Naive thymus-derived CD8-positive, alpha-beta T cell (primary cell): ENCODE data around the gene GRK6. TPM values are rescaled to one million over a fixed set of nuclear protein-coding genes. Genes with fewer than 3 reads are reported as not detected.
A peak's percentile ranks its signal among the peaks of the same experiment; 100 is the strongest.

Experiments
- ATAC-seq, 2 donors: fragments of 150-1000 bp; cut with Tn5 transposase in 1 of 2; sonication (Bioruptor Pico), chemical (Tn5 transposase) in 1 of 2; 1 replicate in 1 of 2; 2 replicates in 1 of 2; pipeline ENCODE4 v1.10.0; 2021; ENCODE audit warnings: mild to moderate bottlenecking in 2 of 2, moderate library complexity in 2 of 2
- POLR2A ChIA-PET: fragments of 350-600 bp; sonication (Branson Sonifier 250); formaldehyde crosslinking; loops from one replicate; lab custom pipeline; 2021; ENCODE audit warnings: antibody characterized with exemption; lab: Charles Lee
- DNase-seq, 10 donors: peaks; one replicate each; pipeline versions ENCODE4 v3.0.0 to v3.0.0-alpha.2; 2020 to 2022
- H3K27ac Mint-ChIP-seq, 10 donors: one replicate each; pipeline ENCODE4 v1.8.0; 2020 to 2022; ENCODE audit warnings: mild to moderate bottlenecking in 10 of 10, mixed read lengths in 10 of 10, moderate library complexity in 4 of 10, inconsistent platforms in 1 of 10
- H3K27me3 Mint-ChIP-seq, 5 donors: one replicate each; pipeline ENCODE4 v1.8.0; 2021 to 2022; ENCODE audit warnings: mixed read lengths in 5 of 5
- H3K36me3 Mint-ChIP-seq, 3 donors: one replicate each; pipeline ENCODE4 v1.8.0; 2020 to 2022; ENCODE audit warnings: mixed read lengths in 3 of 3, mild to moderate bottlenecking in 2 of 3, inconsistent platforms in 1 of 3
- H3K4me1 Mint-ChIP-seq, 4 donors: one replicate each; pipeline ENCODE4 v1.8.0; 2021 to 2022; ENCODE audit warnings: mixed read lengths in 4 of 4
- H3K4me3 Mint-ChIP-seq, 10 donors: one replicate each; pipeline ENCODE4 v1.8.0; 2020 to 2022; ENCODE audit warnings: mild to moderate bottlenecking in 10 of 10, mixed read lengths in 10 of 10, moderate library complexity in 6 of 10, inconsistent platforms in 1 of 10
- H3K9me3 Mint-ChIP-seq, 9 donors: one replicate each; pipeline ENCODE4 v1.8.0; 2020 to 2022; ENCODE audit warnings: mixed read lengths in 9 of 9, mild to moderate bottlenecking in 3 of 9, inconsistent platforms in 1 of 9, moderate library complexity in 1 of 9
- polyA plus RNA-seq, 3 donors: library from polyadenylated mRNA; unstranded; fragments of 300-500 nt; fragmentation: Illumina TruSeq; gene quantifications; one replicate each; pipeline ENCODE4 v1.2.3, GENCODE V29; 2021
- total RNA-seq, 8 experiments: library from RNA in 2 of 8; stranded (reverse) in 2 of 8; gene quantifications; one replicate each; pipeline ENCODE4 v1.2.3 and lab custom pipeline; 2021 to 2026

Gene GRK6
- total and polyA plus RNA-seq, 5 experiments from 2014 or later, result 83.1 to 204 (median 176) TPM

DNA sequence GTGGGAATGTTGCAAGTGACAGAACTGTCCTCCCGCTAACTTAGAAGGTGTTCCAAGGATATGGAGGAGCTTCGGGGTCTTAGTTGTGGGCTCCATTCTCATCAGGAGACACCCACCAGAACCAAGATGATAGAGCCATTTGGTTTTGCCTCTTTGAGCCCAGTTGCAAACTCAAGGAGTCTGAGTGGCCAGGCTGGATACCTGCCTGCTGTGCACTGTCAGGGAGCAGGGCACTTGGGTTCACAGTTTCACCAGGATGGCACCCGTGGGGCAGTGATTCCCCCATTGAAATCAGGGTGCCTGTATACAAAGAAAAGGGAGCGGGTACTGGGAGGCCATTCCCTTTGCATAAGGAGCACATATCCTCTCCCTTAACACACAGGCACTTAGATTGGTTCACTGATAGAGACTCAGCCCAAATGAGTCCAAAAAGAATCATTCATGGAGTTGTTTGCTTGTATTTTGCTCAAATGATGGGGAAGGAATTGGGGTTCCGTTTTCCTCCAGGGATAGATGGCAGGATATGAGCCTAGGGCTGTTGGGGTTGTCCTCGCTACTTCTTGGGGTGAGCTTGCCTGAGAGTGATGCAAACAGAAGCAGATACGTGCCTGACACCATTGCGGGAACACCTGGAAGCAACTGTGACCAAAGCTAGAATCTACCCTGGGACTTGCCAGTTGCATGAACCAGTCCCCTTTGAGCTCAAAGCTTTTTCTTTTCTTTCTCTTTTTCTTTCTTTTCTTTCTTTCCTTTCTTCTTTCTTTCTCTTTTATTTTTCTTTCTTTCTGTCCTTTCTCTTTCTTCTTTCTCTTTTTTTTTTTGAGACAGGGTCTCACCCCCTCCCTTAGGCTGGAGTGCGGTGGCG lies 18.8 kb downstream of the GRK6 start:
- peak in 1 of 2 donors; percentile 21 for ATAC-seq
- Mint-ChIP-seq H3K27ac (peak overlapping the region; percentile 91 to 98 (median 96)), H3K9me3 (no peaks in the 10 kb centered on the region), H3K27me3 (no peaks in the 10 kb centered on the region), H3K4me1 (peaks cover 31 to 58% (median 51%) of the 10 kb centered on the region in 4 donors), H3K36me3 (peaks cover 0 to 19% (median 1%) of the 10 kb centered on the region in 3 donors), H3K4me3 (peak overlapping the region; percentile 76 to 89 (median 82))
- peak in 4 of 10 donors; percentile 46 to 60 (median 48) for DNase-seq
- POLR2A ChIA-PET, result interaction anchor here (1.2 to 25.4 kb wide), 10 partner anchors 8 to 75 kb away, joined by 3 to 1530 read pairs (median 6); partner anchors contain the start of genes F12 and GRK6

DNA sequence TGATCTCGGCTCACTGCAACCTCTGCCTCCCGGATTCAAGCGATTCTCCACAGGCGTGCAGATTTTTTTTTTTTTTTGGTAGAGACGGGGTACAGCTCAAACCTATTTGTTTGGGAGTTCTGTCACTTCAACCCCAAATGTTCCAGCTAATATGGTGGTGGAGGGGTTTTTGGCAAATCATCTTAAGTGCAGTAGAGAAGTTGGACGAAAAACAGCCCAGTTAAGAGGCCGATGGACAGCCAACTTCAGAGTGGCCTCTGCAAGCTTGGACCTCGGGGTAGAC lies 19.4 kb downstream of the GRK6 start:
- Mint-ChIP-seq H3K27ac (peak overlapping the region; percentile 91 to 98 (median 96)), H3K4me1 (peaks cover 30 to 61% (median 48%) of the 10 kb centered on the region in 4 donors), H3K9me3 (no peaks in the 10 kb centered on the region), H3K27me3 (no peaks in the 10 kb centered on the region), H3K36me3 (peaks cover 0 to 17% (median 0%) of the 10 kb centered on the region in 3 donors), H3K4me3 (peak overlapping the region; percentile 76 to 89 (median 82))
- ATAC-seq (no peak), DNase-seq (peak in 1 of 10 donors; percentile 20)
- POLR2A ChIA-PET, result interaction anchor here (0.6 to 25.4 kb wide), 10 partner anchors 9 to 758 kb away, joined by 3 to 1530 read pairs (median 4); partner anchors contain the start of genes F12, GRK6 and HNRNPAB

DNA sequence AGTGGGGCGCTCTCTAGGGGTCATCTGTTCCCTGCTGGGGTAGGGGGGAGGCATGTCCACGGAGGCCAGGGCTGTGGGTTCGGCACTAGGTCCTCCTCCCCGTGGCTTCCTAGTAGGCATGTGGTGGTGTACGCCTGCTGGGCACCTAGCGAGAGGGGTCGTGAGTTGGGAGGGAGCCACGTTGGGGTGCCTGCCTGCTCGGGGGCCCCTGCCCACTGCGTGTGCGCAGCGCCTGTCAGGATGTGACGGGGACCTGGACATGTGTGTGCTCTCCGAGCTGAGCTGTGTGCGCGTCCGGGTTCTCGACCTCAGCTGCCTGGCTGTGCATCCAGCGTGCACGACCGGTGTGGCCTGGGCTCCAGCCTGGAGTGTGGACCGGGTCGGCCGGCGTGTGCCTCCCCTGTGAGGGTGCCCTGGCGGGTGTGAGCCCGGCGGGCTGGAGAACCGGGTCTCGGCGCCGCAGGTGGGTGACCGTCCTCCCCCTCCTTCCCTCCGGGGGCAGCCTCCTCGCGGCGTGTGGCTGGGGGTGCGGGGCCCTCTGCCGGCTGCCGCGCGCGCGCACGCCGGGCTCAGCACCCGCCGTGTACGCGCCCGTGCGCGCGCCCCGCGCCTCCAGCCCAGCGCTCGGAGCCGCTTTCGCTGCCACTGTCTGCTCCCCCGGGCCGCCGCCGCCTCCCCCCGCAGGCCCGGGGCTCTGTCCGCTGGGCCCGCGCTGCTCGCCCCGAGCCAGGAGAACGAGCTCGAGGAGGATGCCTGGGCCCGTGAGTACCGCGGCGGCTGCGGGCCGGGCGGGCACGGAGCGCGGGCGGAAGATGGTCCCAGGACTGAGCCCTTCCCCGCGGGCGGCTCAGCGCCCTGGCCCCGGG lies 20.0 kb downstream of the GRK6 start, which contains the start of gene PRR7:
Gene PRR7 (plus strand): TSS at position 615 of the 866 bp plus-strand sequence. CDS start 8,254 bp downstream, outside the sequence.
- no peaks in the 10 kb centered on the region for H3K27me3 Mint-ChIP-seq
- ATAC-seq, result peak; percentile 49 to 53
- H3K4me1 Mint-ChIP-seq, result peaks cover 28 to 60% (median 48%) of the 10 kb centered on the region in 4 donors
- peak within 1 kb of the TSS; percentile 76 to 89 (median 82) for H3K4me3 Mint-ChIP-seq
- peak; percentile 60 to 86 (median 78) for DNase-seq
- H3K36me3 Mint-ChIP-seq, result peaks cover 0 to 14% (median 0%) of the 10 kb centered on the region in 3 donors
- H3K9me3 Mint-ChIP-seq, result no peaks in the 10 kb centered on the region
- POLR2A ChIA-PET, result interaction anchor here (0.6 to 25.4 kb wide), 13 partner anchors 8 to 758 kb away, joined by 3 to 1530 read pairs (median 3); partner anchors contain the start of genes F12, GRK6 and HNRNPAB
- H3K27ac Mint-ChIP-seq, result peak within 1 kb of the TSS; percentile 91 to 98 (median 96)

DNA sequence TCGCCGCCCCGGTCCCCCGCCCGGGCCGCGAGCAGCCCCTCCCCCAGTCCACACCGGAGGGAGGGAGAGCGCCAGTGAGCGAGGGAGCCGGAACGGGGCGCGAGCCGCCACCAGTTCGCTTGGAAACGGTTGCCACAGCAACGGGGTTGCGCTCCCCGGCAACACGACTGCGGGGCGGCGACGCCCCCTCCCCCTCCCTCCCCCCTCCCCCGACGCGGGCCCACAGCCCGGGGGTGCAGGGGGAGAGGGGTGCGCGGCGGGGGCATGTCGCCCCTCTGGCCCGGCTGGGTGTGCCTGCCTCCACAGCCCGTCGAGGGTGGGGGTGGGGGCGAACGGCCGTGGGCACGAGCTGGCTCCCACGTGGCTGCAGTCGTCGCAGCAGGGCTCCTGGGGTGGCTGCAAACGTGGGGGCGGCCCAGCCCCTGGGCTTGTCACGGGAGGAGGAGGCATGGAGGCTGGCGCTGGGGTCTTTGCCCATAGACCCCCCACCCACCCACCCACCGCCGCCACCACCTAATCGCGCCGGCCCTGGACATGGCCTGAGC lies 20.7 kb downstream of the GRK6 start:
- Mint-ChIP-seq H3K27me3 (no peaks in the 10 kb centered on the region), H3K4me1 (peaks cover 28 to 62% (median 50%) of the 10 kb centered on the region in 4 donors), H3K4me3 (peak overlapping the region in 7 of 10 donors; percentile 41 to 82 (median 62)), H3K9me3 (no peaks in the 10 kb centered on the region), H3K27ac (peak overlapping the region in 2 of 10 donors; percentile 85 to 86), H3K36me3 (peaks cover 0 to 7% (median 0%) of the 10 kb centered on the region in 3 donors)
- POLR2A ChIA-PET, result interaction anchor here (0.6 to 25.4 kb wide), 12 partner anchors 7 to 119 kb away, joined by 3 to 1530 read pairs (median 4); partner anchors contain the start of genes DDX41, F12 and GRK6
- DNase-seq (peak; percentile 60 to 92 (median 80)), ATAC-seq (peak; percentile 43 to 55)

DNA sequence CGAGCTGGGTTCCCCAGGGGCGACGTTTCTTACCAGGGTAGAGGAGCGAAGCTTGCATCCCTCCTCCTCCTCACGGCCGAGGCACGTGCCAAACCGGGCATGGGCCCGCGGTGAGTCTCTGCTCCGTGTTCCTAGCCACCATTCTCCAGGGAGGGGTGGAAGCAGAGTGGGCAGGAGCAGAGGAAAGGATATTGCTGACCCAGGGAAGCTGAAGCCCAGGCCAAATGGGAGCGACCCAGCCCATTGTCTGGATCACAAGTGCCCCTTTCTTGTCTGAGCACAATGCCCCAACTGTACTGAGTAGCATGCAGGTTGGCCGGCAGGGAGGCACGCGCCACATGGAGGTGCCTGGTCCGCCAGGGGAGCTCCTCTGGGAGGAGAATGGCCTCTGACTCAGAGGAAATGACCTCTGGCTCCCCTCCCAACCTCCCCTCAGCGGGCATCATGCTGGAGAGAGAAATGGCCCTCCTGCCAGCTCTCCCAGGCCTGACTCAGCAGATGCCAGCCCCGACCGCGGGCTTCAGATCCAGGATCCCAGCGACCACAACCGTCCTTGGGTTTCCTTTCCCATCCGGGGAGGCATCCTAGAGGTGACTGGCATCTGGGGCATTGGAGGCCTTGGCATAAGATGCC lies 21.3 kb downstream of the GRK6 start:
- Mint-ChIP-seq H3K36me3 (peaks cover 0 to 1% (median 0%) of the 10 kb centered on the region in 3 donors), H3K4me1 (peaks cover 27 to 58% (median 51%) of the 10 kb centered on the region in 4 donors), H3K9me3 (no peaks in the 10 kb centered on the region), H3K27me3 (no peaks in the 10 kb centered on the region), H3K4me3 (peak overlapping the region; percentile 37 to 83 (median 70)), H3K27ac (peak overlapping the region; percentile 66 to 93 (median 83))
- POLR2A ChIA-PET, result interaction anchor here (0.6 to 25.4 kb wide), 11 partner anchors 7 to 120 kb away, joined by 3 to 1530 read pairs (median 4); partner anchors contain the start of genes DDX41, F12 and GRK6
- peak; percentile 2 to 9 for ATAC-seq
- DNase-seq, result peak in 1 of 10 donors; percentile 29

DNA sequence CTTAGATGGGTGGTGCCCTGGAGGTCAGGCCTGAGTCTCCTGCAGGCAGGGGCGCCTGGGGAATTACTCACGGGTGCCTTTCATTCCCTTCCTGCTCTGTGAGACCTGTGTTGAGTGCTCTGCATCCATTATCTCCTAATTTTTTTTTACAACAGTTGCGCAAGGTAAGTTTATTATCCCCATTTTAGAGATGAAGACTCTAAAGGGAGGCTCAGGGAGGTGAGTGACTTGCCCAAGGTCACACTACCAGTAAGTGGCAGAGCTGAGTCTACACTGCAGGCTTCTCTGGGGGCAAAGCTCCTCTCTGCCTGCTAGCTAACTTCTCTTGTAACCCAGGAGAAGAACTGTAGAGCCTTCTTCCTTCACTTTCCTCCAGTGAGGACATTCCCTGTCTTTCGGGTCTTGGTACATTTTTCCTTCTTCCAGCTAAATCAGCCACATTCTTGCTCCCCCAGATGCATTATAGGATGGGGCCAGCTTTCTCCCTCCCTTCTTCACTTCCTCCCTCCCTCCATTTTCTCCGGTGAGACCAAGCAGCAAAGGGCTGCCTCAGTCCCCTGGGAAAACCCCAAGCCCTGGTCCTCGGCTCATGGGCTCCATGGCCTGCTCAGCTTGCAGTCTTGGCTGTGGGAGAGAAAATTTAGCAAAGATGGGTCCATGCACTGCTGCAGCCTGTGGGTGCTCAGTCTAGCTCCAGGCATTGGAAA lies 21.9 kb downstream of the GRK6 start:
- Mint-ChIP-seq H3K9me3 (no peaks in the 10 kb centered on the region), H3K4me3 (peak overlapping the region; percentile 37 to 83 (median 77)), H3K27ac (peak overlapping the region; percentile 70 to 93 (median 83)), H3K4me1 (peaks cover 30 to 65% (median 55%) of the 10 kb centered on the region in 4 donors), H3K36me3 (no peaks in the 10 kb centered on the region), H3K27me3 (no peaks in the 10 kb centered on the region)
- ATAC-seq (no peak), DNase-seq (no peak)
- POLR2A ChIA-PET, result interaction anchor here (0.6 to 25.4 kb wide), 10 partner anchors 6 to 913 kb away, joined by 3 to 1530 read pairs (median 4); partner anchors contain the start of genes DDX41, F12 and GRK6

DNA sequence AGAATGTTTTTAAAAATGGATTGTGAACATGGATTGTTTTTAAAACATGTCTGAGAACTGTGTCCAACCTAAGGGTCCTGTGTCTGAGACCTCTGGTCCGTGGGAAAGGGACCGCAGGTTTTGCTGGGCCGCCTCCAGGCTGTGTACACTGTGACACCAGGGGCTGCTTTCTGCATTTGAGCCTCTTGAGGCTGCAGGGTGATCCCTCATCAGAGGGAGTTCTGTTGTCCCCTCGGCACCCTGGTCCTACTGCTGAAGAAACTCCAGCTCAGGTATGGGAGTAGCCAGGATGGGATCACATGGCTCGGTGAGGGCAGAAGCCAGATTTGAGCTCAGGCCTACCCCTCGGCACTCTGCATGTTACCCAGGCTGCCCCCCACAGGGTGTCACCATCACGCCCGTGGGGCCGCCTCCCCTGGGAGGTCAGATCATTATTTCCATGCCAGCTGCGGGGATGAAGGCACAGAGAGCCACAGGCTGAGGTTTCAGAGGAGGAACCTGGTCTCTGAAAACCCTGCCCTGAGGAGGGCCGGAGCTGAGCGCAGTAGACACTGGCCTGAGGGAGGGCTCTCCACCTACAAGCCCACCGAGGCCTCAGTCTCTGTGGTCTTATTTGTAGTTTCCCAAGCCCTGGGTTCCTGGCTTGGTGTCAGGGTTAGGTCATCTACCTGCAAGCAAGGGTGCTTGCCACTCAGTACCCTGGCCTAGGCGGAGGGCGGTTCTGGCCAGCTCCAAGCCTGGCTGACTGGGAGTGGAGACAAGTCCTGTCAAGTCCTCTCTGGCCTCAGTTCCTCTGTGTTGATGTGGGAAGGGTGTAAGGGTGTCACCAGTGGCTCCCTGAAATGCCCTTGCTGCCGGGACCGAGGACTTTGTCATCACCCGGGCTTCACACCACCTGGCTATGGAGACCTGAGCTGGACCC lies 22.9 kb downstream of the GRK6 start:
- Mint-ChIP-seq H3K36me3 (no peaks in the 10 kb centered on the region), H3K9me3 (no peaks in the 10 kb centered on the region), H3K27me3 (no peaks in the 10 kb centered on the region), H3K4me1 (peaks cover 32 to 65% (median 55%) of the 10 kb centered on the region in 4 donors), H3K27ac (peak overlapping the region in 4 of 10 donors; percentile 14 to 82 (median 20)), H3K4me3 (peak overlapping the region in 3 of 10 donors; percentile 7 to 37 (median 24))
- DNase-seq (no peak), ATAC-seq (no peak)
- POLR2A ChIA-PET, result interaction anchor here (0.9 to 25.4 kb wide), 4 partner anchors 12 to 76 kb away, joined by 3 to 1530 read pairs (median 37); partner anchors contain the start of genes F12 and GRK6

DNA sequence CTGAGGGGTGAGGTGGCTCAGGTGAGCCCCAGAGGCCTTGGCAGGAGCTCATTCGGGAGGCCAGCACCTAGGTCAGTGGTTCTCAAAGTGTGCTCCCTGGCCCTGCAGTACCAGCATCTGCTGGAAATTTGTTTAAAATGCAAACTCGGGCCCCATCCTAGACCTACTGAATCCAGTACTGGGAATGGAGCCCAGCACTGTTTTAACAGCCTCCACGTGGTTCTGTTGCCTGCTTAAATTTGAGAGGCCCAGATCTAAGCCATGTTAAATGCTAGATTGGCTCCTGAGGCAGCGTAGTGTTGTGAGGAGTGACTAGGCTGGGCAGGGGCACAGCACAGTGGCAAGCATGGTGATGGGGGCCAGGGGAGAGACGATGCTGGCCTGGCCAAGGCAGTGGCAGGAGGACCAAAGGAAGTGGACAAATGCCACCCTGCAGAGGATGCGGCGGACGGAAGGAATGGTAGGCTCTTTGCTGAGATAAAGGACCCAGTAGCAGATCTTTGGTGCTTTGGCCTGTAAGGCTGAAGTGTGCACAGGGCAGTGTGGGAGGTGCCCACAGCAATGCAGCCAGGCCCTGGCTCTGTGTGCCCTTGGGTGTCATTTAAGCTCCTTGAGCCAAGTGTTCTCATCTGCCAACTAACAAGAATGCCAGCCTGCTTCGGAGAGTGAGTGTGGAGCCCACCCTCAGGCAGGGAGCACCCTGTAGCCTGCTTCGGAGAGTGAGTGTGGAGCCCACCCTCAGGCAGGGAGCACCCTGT lies 24.4 kb downstream of the GRK6 start:
- DNase-seq (no peak), ATAC-seq (no peak)
- Mint-ChIP-seq H3K9me3 (no peaks in the 10 kb centered on the region), H3K4me3 (peak overlapping the region in 2 of 10 donors; percentile 16 to 47), H3K27me3 (no peaks in the 10 kb centered on the region), H3K36me3 (no peaks in the 10 kb centered on the region), H3K27ac (peak overlapping the region in 5 of 10 donors; percentile 29 to 87 (median 68)), H3K4me1 (peaks cover 23 to 51% (median 41%) of the 10 kb centered on the region in 4 donors)
- POLR2A ChIA-PET, result interaction anchor here (1.6 to 25.4 kb wide), 3 partner anchors 33 to 61 kb away, joined by 4 to 1530 read pairs (median 44); partner anchors contain the start of genes F12 and GRK6
